OCI-LY3 (cell line): ENCODE results near the gene NARS2.

Experiments used
- H2AFZ ChIP-seq: fragments of 200-600, 300-600 bp; shearing (Covaris generic); 2 replicates; pipeline ENCODE4 v1.6.0; 2014; ENCODE audit warnings: antibody characterized with exemption, low read depth, low read length
- H3K27ac ChIP-seq: fragments of 200-600, 300-600 bp; sonication (generic); 2 replicates; pipeline ENCODE4 v1.5.1; 2014; ENCODE audit warnings: mild to moderate bottlenecking, low read length, moderate library complexity, mixed read lengths
- H3K27me3 ChIP-seq: fragments of 200-600, 300-600 bp; sonication (generic); 2 replicates; pipeline ENCODE4 v1.6.1; 2014; ENCODE audit warnings: low read depth, low read length, mixed read lengths
- H3K36me3 ChIP-seq: fragments of 200-600, 300-600 bp; sonication (generic); replicated peaks from 2 replicates; pipeline ENCODE3; 2014; ENCODE audit warnings: low read depth, low read length, mixed read lengths
- H3K4me1 ChIP-seq: fragments of 300-600, 200-600 bp; sonication (generic); 2 replicates; pipeline ENCODE4 v1.6.1; 2014; ENCODE audit warnings: low read length, mixed read lengths
- H3K4me2 ChIP-seq: fragments of 200-600, 300-600 bp; sonication (generic); 2 replicates; pipeline ENCODE4 v1.6.1; 2014; ENCODE audit warnings: low read length, mixed read lengths
- H3K4me3 ChIP-seq: fragments of 300-600, 200-600 bp; sonication (generic); 2 replicates; pipeline ENCODE4 v1.5.1; 2014; ENCODE audit warnings: antibody characterized with exemption, mild to moderate bottlenecking, low read length, moderate library complexity
- H3K79me2 ChIP-seq: fragments of 300-600, 200-600 bp; shearing (Covaris generic); 2 replicates; pipeline ENCODE4 v1.6.1; 2014; ENCODE audit warnings: mild to moderate bottlenecking, low read length, mixed read lengths
- H3K9ac ChIP-seq: fragments of 300-600, 200-600 bp; shearing (Covaris generic); 2 replicates; pipeline ENCODE4 v1.6.0; 2014; ENCODE audit warnings: mild to moderate bottlenecking, low read length, moderate library complexity
- H3K9me3 ChIP-seq: fragments of 200-600, 300-600 bp; shearing (Covaris generic); 2 replicates; pipeline ENCODE4 v1.6.1; 2014; ENCODE audit warnings: low read length, mixed read lengths; ENCODE audit not compliant: insufficient read depth
- H4K20me1 ChIP-seq: fragments of 200-600, 300-600 bp; sonication (generic); 2 replicates; pipeline ENCODE4 v1.6.1; 2016; ENCODE audit warnings: low read length, mixed read lengths; ENCODE audit not compliant: insufficient read depth
- EZH2phosphoT487 ChIP-seq: fragments of 200-600 bp; shearing (Covaris generic); IDR thresholded peaks from 2 replicates; pipeline ENCODE4 v1.6.1; 2018; ENCODE audit warnings: antibody characterized with exemption, mixed run types, low read depth
- TF ChIP-seq, protein P1 (sequence below): fragments of 200-600, 300-600 bp; sonication (generic); IDR thresholded peaks from 2 replicates; pipeline ENCODE4 v1.5.1; 2014; ENCODE audit warnings: antibody characterized with exemption, low read length, low read depth

NARS2 gene

GRCh38 chr11:78575478-78575877 is 814 bp upstream of the NARS2 start:
- peaks cover 20% of the 10 kb centered on the region for H3K4me1 ChIP-seq
- TF ChIP-seq, protein P1, sequence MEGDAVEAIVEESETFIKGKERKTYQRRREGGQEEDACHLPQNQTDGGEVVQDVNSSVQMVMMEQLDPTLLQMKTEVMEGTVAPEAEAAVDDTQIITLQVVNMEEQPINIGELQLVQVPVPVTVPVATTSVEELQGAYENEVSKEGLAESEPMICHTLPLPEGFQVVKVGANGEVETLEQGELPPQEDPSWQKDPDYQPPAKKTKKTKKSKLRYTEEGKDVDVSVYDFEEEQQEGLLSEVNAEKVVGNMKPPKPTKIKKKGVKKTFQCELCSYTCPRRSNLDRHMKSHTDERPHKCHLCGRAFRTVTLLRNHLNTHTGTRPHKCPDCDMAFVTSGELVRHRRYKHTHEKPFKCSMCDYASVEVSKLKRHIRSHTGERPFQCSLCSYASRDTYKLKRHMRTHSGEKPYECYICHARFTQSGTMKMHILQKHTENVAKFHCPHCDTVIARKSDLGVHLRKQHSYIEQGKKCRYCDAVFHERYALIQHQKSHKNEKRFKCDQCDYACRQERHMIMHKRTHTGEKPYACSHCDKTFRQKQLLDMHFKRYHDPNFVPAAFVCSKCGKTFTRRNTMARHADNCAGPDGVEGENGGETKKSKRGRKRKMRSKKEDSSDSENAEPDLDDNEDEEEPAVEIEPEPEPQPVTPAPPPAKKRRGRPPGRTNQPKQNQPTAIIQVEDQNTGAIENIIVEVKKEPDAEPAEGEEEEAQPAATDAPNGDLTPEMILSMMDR = no peak
- TF ChIP-seq EZH2phosphoT487 = no peak
- peaks cover 15% of the 10 kb centered on the region for H3K36me3 ChIP-seq
- no peaks in the 10 kb centered on the region for H4K20me1 ChIP-seq
- H3K9me3 ChIP-seq = no peaks in the 10 kb centered on the region
- peak overlapping the region; percentile 77 for H3K4me3 ChIP-seq
- peak overlapping the region; percentile 97 for H2AFZ ChIP-seq
- H3K27ac ChIP-seq = no peak overlapping the region
- no peaks in the 10 kb centered on the region for H3K27me3 ChIP-seq
- H3K9ac ChIP-seq = peak overlapping the region; percentile 81
- peak overlapping the region; percentile 84 for H3K4me2 ChIP-seq
- peaks cover 30% of the 10 kb centered on the region for H3K79me2 ChIP-seq

DNA sequence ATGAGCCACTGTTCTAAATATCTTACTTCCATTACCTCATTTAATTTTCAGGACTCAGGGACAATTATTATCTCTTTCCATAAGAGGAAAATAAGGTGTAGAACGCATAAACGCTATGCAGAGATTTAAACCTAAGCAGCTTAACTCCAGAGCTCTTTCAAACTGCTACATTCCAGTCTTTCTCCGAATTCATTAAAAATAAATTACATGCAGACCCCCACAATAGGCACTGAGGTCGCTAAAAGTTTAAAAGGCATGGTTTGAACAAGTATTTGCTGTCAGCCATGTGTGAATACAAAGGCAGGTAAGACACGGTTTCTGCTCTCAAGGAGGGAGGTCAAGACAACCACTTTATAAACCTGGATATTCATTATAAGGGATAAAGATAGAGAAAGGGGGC is 983 bp downstream of the NARS2 start:
- Histone ChIP-seq H3K4me2 (peak overlapping the region; percentile 90), H3K36me3 (peaks cover 19% of the 10 kb centered on the region), H2AFZ (0 out of 2 replicates have a peak overlapping the region, but pooled peaks have one; percentile 82), H3K4me1 (peaks cover 20% of the 10 kb centered on the region), H3K79me2 (peaks cover 30% of the 10 kb centered on the region), H3K9me3 (no peaks in the 10 kb centered on the region), H3K27ac (no peak overlapping the region), H3K9ac (peak overlapping the region; percentile 81), H3K4me3 (peak overlapping the region; percentile 77), H4K20me1 (no peaks in the 10 kb centered on the region), H3K27me3 (no peaks in the 10 kb centered on the region)
- no peak for TF ChIP-seq EZH2phosphoT487
- TF ChIP-seq, protein P1 = no peak

GRCh38 chr11:78573271-78573670 is 1.4 kb downstream of the NARS2 start:
- Histone ChIP-seq H4K20me1 (no peaks in the 10 kb centered on the region), H3K79me2 (peaks cover 30% of the 10 kb centered on the region), H3K27me3 (no peaks in the 10 kb centered on the region), H3K9me3 (no peaks in the 10 kb centered on the region), H3K4me1 (peaks cover 20% of the 10 kb centered on the region), H2AFZ (no peak overlapping the region), H3K4me3 (peak overlapping the region; percentile 77), H3K27ac (no peak overlapping the region), H3K9ac (peak overlapping the region; percentile 81; the same call in 1 of the 2 replicates), H3K4me2 (peak overlapping the region; percentile 90), H3K36me3 (peaks cover 20% of the 10 kb centered on the region)
- TF ChIP-seq, protein P1 = no peak
- no peak for TF ChIP-seq EZH2phosphoT487

- TF ChIP-seq EZH2phosphoT487 = no peak
- TF ChIP-seq, protein P1 = no peak
- Histone ChIP-seq H3K9me3 (no peaks in the 10 kb centered on the region), H3K4me1 (peaks cover 20% of the 10 kb centered on the region), H3K9ac (no peak overlapping the region), H3K36me3 (peaks cover 24% of the 10 kb centered on the region), H3K79me2 (peaks cover 30% of the 10 kb centered on the region), H3K4me3 (no peak overlapping the region), H3K27ac (no peak overlapping the region), H4K20me1 (no peaks in the 10 kb centered on the region), H2AFZ (no peak overlapping the region), H3K27me3 (no peaks in the 10 kb centered on the region), H3K4me2 (no peak overlapping the region)
These were observed 2.3 kb downstream of the NARS2 start for GRCh38 chr11:78572394-78572793.
